HEK293 (cell line): Measurements from ENCODE around the gene CREB3.

ENCODE experiments used
- CTCF ChIA-PET: fragments of 350-600 bp; formaldehyde crosslinking; extraction: SDS; loops from one replicate; lab custom pipeline; 2021; ENCODE audit warnings: antibody characterized with exemption; lab: Yijun Ruan, JAX
- POLR2A ChIA-PET: fragments of 300-600 bp; formaldehyde crosslinking; extraction: SDS; loops from one replicate; lab custom pipeline; 2020; ENCODE audit warnings: antibody characterized with exemption, inconsistent platforms; lab: Yijun Ruan, JAX
- H3K27ac ChIP-seq: fragments of 200-500 bp; sonication (Bioruptor generic); 2 replicates; pipeline ENCODE4 v1.5.1; 2014; ENCODE audit warnings: low read depth, low read length, control low read depth, inconsistent platforms; ENCODE audit errors: extremely low read depth
- H3K36me3 ChIP-seq, 2 experiments: fragments of 200-500 bp in 1 of 2; sonication (Bioruptor generic) in 1 of 2; 1 replicate in 1 of 2; 2 replicates in 1 of 2; pipeline ENCODE4 v1.5.1; 2014 to 2017; ENCODE audit warnings: inconsistent platforms in 2 of 2, low read length in 2 of 2; ENCODE audit not compliant: control insufficient read depth in 2 of 2, insufficient read depth in 1 of 2
- H3K4me1 ChIP-seq: fragments of 200-500 bp; sonication (Bioruptor generic); 2 replicates; pipeline ENCODE4 v1.5.1; 2014; ENCODE audit warnings: mild to moderate bottlenecking, low read length, inconsistent platforms; ENCODE audit not compliant: control insufficient read depth, insufficient read depth
- H3K4me3 ChIP-seq: 2 replicates; pipeline ENCODE4 v1.5.1; 2011; ENCODE audit warnings: low read depth, mild to moderate bottlenecking, control low read depth, low read length, moderate library complexity
- H3K9me3 ChIP-seq: fragments of 200-500 bp; sonication (Bioruptor generic); 2 replicates; pipeline ENCODE4 v1.5.1; 2014; ENCODE audit warnings: low read depth, low read length, inconsistent platforms; ENCODE audit not compliant: control insufficient read depth, insufficient read depth
- EGR2 ChIP-seq: fragments of 450-650 bp; formaldehyde crosslinking; IDR thresholded peaks from 2 replicates; pipeline ENCODE4 v1.5.1; 2016; ENCODE audit warnings: low read depth, missing biosample characterization, missing genetic modification characterization
- GFI1B ChIP-seq: fragments of 450-650 bp; formaldehyde crosslinking; IDR thresholded peaks from 2 replicates; pipeline ENCODE4 v1.5.1; 2016; ENCODE audit warnings: missing biosample characterization, missing genetic modification characterization
- HIC1 ChIP-seq: fragments of 450-650 bp; formaldehyde crosslinking; IDR thresholded peaks from 2 replicates; pipeline ENCODE4 v1.5.1; 2016; ENCODE audit warnings: missing biosample characterization, missing genetic modification characterization
- INSM2 ChIP-seq: fragments of 450-650 bp; formaldehyde crosslinking; IDR thresholded peaks from 2 replicates; pipeline ENCODE4 v1.5.1; 2016; ENCODE audit warnings: missing biosample characterization, missing genetic modification characterization
- MZF1 ChIP-seq: fragments of 450-650 bp; formaldehyde crosslinking; IDR thresholded peaks from 2 replicates; pipeline ENCODE4 v1.5.1; 2017; ENCODE audit warnings: missing biosample characterization, missing genetic modification characterization, borderline replicate concordance
- OSR2 ChIP-seq: fragments of 450-650 bp; formaldehyde crosslinking; IDR thresholded peaks from 2 replicates; pipeline ENCODE4 v1.5.1; 2016; ENCODE audit warnings: missing biosample characterization, missing genetic modification characterization
- PRDM10 ChIP-seq: fragments of 450-650 bp; formaldehyde crosslinking; IDR thresholded peaks from 2 replicates; pipeline ENCODE4 v1.5.1; 2016; ENCODE audit warnings: missing biosample characterization, missing genetic modification characterization
- SP2 ChIP-seq: fragments of 450-650 bp; formaldehyde crosslinking; IDR thresholded peaks from 2 replicates; pipeline ENCODE4 v1.5.1; 2016; ENCODE audit warnings: missing biosample characterization, missing genetic modification characterization
- SP7 ChIP-seq: fragments of 450-650 bp; formaldehyde crosslinking; IDR thresholded peaks from 2 replicates; pipeline ENCODE4 v1.5.1; 2016; ENCODE audit warnings: missing biosample characterization, missing genetic modification characterization
- TCF7L2 ChIP-seq: IDR thresholded peaks from 2 replicates; pipeline ENCODE4 v1.6.1; 2011; ENCODE audit warnings: low read depth, mild to moderate bottlenecking, inconsistent platforms, low read length, moderate library complexity, borderline replicate concordance
- ZBTB20 ChIP-seq: fragments of 450-650 bp; formaldehyde crosslinking; IDR thresholded peaks from 2 replicates; pipeline ENCODE4 v1.5.1; 2016; ENCODE audit warnings: missing biosample characterization, missing genetic modification characterization
- ZEB2 ChIP-seq: fragments of 450-650 bp; formaldehyde crosslinking; IDR thresholded peaks from 2 replicates; pipeline ENCODE4 v1.5.1; 2016; ENCODE audit warnings: missing biosample characterization, missing genetic modification characterization
- ZFHX2 ChIP-seq: fragments of 450-650 bp; formaldehyde crosslinking; conservative IDR thresholded peaks from 2 replicates; pipeline ENCODE4 v1.5.1; 2016; ENCODE audit warnings: missing biosample characterization, missing genetic modification characterization
- ZFP69B ChIP-seq: fragments of 450-650 bp; formaldehyde crosslinking; IDR thresholded peaks from 2 replicates; pipeline ENCODE4 v1.5.1; 2016; ENCODE audit warnings: missing biosample characterization, missing genetic modification characterization
- ZNF112 ChIP-seq: fragments of 450-650 bp; formaldehyde crosslinking; IDR thresholded peaks from 2 replicates; pipeline ENCODE4 v1.5.0; 2017; ENCODE audit warnings: missing biosample characterization, missing genetic modification characterization
- ZNF354C ChIP-seq: fragments of 450-650 bp; formaldehyde crosslinking; IDR thresholded peaks from 2 replicates; pipeline ENCODE4 v1.5.1; 2016; ENCODE audit warnings: missing biosample characterization, missing genetic modification characterization, low read depth, borderline replicate concordance
- ZNF366 ChIP-seq: fragments of 450-650 bp; formaldehyde crosslinking; conservative IDR thresholded peaks from 2 replicates; pipeline ENCODE4 v1.5.1; 2016; ENCODE audit warnings: missing biosample characterization, missing genetic modification characterization
- ZNF394 ChIP-seq: fragments of 450-650 bp; formaldehyde crosslinking; IDR thresholded peaks from 2 replicates; pipeline ENCODE4 v1.5.1; 2016; ENCODE audit warnings: missing biosample characterization, missing genetic modification characterization, mild to moderate bottlenecking, moderate library complexity, borderline replicate concordance
- ZNF398 ChIP-seq: fragments of 450-650 bp; formaldehyde crosslinking; IDR thresholded peaks from 2 replicates; pipeline ENCODE4 v1.5.1; 2017; ENCODE audit warnings: missing biosample characterization, missing genetic modification characterization
- ZNF404 ChIP-seq: fragments of 450-650 bp; formaldehyde crosslinking; IDR thresholded peaks from 2 replicates; pipeline ENCODE4 v1.5.1; 2017; ENCODE audit warnings: missing biosample characterization, missing genetic modification characterization
- ZNF629 ChIP-seq: fragments of 450-650 bp; formaldehyde crosslinking; IDR thresholded peaks from 2 replicates; pipeline ENCODE4 v1.5.1; 2017; ENCODE audit warnings: missing biosample characterization, missing genetic modification characterization
- ZNF654 ChIP-seq: fragments of 450-650 bp; formaldehyde crosslinking; IDR thresholded peaks from 2 replicates; pipeline ENCODE4 v1.5.1; 2016; ENCODE audit warnings: low read depth, missing biosample characterization, missing genetic modification characterization
- ZNF664 ChIP-seq: fragments of 450-650 bp; formaldehyde crosslinking; IDR thresholded peaks from 2 replicates; pipeline ENCODE4 v1.5.1; 2016; ENCODE audit warnings: missing biosample characterization, missing genetic modification characterization
- ZNF692 ChIP-seq: fragments of 450-650 bp; formaldehyde crosslinking; IDR thresholded peaks from 2 replicates; pipeline ENCODE4 v1.5.1; 2016; ENCODE audit warnings: missing biosample characterization, missing genetic modification characterization

CREB3 gene

GRCh38 chr9:35688558-35689541 is 43.6 kb upstream of the CREB3 start:
- TF ChIP-seq ZNF629 (peak; percentile 19; the same call in 1 of the 2 replicates), ZFP69B (peak; percentile 50; the same call in 1 of the 2 replicates), ZNF112 (no peak), ZBTB20 (peak; percentile 75), ZNF366 (tag by site-specific recombination) (peak; percentile 44; the same call in 1 of the 2 replicates), ZEB2 (tag by site-specific recombination) (0 out of 2 replicates have a peak, but pooled peaks have one; percentile 42), SP2 (tag by site-specific recombination) (0 out of 2 replicates have a peak, but pooled peaks have one; percentile 21), PRDM10 (tag by site-specific recombination) (peak; percentile 95), EGR2 (peak; percentile 81), ZNF692 (tag by site-specific recombination) (peak; percentile 50), TCF7L2 (no peak), ZNF664 (peak; percentile 67), MZF1 (tag by site-specific recombination) (0 out of 2 replicates have a peak, but pooled peaks have one; percentile 18), SP7 (tag by site-specific recombination) (peak; percentile 78), ZFHX2 (peak; percentile 80), ZNF398 (tag by site-specific recombination) (peak; percentile 56), ZNF394 (tag by site-specific recombination) (peak; percentile 69; the same call in 1 of the 2 replicates), ZNF404 (tag by site-specific recombination) (no peak), OSR2 (tag by site-specific recombination) (0 out of 2 replicates have a peak, but pooled peaks have one; percentile 10), INSM2 (tag by site-specific recombination) (peak; percentile 64), ZNF654 (no peak), GFI1B (0 out of 2 replicates have a peak, but pooled peaks have one; percentile 29), HIC1 (tag by site-specific recombination) (peak; percentile 43; the same call in 1 of the 2 replicates), ZNF354C (tag by site-specific recombination) (no peak)
- H3K4me1 ChIP-seq: peaks cover 3% of the 10 kb centered on the region; the same call in 1 of the 2 replicates
- H3K36me3 ChIP-seq: peaks cover 0 to 18% of the 10 kb centered on the region in 2 experiments; a peak in 1 of 3 replicates
- CTCF ChIA-PET: interaction anchor here (0.6 to 2.4 kb wide), 7 partner anchors 7 to 43 kb away, joined by 3 to 23 read pairs (median 5); partner anchors contain the start of genes ARHGEF39 and CCDC107
- no peak overlapping the region; the same call in 1 of the 2 replicates for H3K27ac ChIP-seq
- POLR2A ChIA-PET: interaction anchor here (1.1 to 2.3 kb wide), 5 partner anchors 8 to 31 kb away, joined by 3 to 7 read pairs (median 4); partner anchors contain the start of genes ARHGEF39, CCDC107 and RMRP
- H3K4me3 ChIP-seq: no peak overlapping the region
- H3K9me3 ChIP-seq: no peaks in the 10 kb centered on the region
